ENCODE measurements around the gene LAMP1.

GRCh38 chr13:113324398-113324797, 27.4 kb downstream of the LAMP1 start:
- TF ChIP-seq CTCF (IDR thresholded peaks at IDR 0.05) (no peak), POLR2A (IDR thresholded peaks at IDR 0.05) (no peak)

Measured in right lobe of liver (tissue), 4 donors.